ENCODE measurements around the gene SLC6A8.
"Not testable (repeated sequence)": the region's sequence is repeated elsewhere in the genome, so short reads cannot be mapped to it uniquely, and the experiment has no call there.

SLC6A8 gene

DNA sequence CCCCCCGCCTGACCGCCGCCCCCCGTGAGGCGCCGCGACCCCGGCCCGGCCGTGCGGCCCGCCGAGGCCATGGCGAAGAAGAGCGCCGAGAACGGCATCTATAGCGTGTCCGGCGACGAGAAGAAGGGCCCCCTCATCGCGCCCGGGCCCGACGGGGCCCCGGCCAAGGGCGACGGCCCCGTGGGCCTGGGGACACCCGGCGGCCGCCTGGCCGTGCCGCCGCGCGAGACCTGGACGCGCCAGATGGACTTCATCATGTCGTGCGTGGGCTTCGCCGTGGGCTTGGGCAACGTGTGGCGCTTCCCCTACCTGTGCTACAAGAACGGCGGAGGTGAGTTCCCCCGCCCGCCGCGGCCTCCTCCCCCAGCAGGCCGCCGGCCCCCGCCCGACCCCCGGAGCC lies 780 bp downstream of the SLC6A8 start:
- Histone ChIP-seq H3K27ac (ENCODE audit: low read length) (no peak overlapping the region), H3K36me3 (ENCODE audit: control insufficient read depth, insufficient read depth, low read length) (peaks cover 11% of the 10 kb centered on the region), H3K9me3 (ENCODE audit: control insufficient read depth, insufficient read depth, low read length) (no peaks in the 10 kb centered on the region), H3K27me3 (ENCODE audit: control insufficient read depth, insufficient read depth, low read length) (no peaks in the 10 kb centered on the region), H3K4me3 (ENCODE audit: low read length) (peak overlapping the region; percentile 58), H3K4me1 (ENCODE audit: control insufficient read depth, insufficient read depth, low read length) (peaks cover 8% of the 10 kb centered on the region)
- DNase-seq (ENCODE audit: low read depth, low spot score) = no peak
- WGBS (ENCODE audit: insufficient coverage, insufficient read length) = no CpG with 5 or more reads among the region's 57 CpGs

DNA sequence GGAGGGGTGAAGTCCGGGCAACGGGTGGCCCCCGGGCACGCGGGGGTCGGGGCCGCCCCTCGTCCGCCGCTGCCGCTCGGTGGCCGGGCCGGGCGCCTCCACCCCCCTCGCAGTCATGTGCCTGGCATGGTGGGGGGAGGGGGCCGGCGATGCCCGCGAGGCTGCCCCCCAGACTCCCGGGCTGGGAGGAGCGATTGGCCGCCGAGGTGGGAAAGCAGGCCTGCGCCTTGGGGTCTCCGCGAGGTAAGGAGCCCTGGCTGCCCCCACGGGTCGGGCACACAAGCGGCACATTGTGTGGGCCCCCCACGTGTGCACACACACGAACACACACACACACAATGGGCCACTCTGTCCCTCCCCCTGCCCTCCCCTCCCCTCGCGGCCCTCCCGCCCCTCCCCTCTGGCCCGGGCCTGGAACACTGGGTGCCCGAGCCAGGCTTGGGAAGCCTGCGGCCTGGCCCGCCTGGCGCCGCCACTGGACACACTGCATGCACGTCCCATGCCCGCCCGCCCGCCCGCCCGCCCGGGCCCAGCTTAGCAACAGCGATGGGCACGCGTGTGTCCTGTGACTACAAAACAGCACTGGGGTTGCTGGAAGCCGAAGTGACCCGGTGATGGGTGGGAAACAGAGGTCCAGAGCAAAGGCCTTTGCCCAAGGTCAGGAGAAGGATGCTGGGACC lies 1.3 kb downstream of the SLC6A8 start:
- Histone ChIP-seq H3K27ac (ENCODE audit: low read length) (no peak overlapping the region), H3K27me3 (ENCODE audit: control insufficient read depth, insufficient read depth, low read length) (no peaks in the 10 kb centered on the region), H3K4me1 (ENCODE audit: control insufficient read depth, insufficient read depth, low read length) (peaks cover 8% of the 10 kb centered on the region), H3K4me3 (ENCODE audit: low read length) (peak overlapping the region; percentile 58; the same call in 1 of the 2 replicates), H3K9me3 (ENCODE audit: control insufficient read depth, insufficient read depth, low read length) (no peaks in the 10 kb centered on the region), H3K36me3 (ENCODE audit: control insufficient read depth, insufficient read depth, low read length) (peaks cover 13% of the 10 kb centered on the region)
- WGBS (ENCODE audit: insufficient coverage, insufficient read length) = no CpG with 5 or more reads among the region's 53 CpGs
- no peak for DNase-seq (ENCODE audit: low read depth, low spot score)

DNA sequence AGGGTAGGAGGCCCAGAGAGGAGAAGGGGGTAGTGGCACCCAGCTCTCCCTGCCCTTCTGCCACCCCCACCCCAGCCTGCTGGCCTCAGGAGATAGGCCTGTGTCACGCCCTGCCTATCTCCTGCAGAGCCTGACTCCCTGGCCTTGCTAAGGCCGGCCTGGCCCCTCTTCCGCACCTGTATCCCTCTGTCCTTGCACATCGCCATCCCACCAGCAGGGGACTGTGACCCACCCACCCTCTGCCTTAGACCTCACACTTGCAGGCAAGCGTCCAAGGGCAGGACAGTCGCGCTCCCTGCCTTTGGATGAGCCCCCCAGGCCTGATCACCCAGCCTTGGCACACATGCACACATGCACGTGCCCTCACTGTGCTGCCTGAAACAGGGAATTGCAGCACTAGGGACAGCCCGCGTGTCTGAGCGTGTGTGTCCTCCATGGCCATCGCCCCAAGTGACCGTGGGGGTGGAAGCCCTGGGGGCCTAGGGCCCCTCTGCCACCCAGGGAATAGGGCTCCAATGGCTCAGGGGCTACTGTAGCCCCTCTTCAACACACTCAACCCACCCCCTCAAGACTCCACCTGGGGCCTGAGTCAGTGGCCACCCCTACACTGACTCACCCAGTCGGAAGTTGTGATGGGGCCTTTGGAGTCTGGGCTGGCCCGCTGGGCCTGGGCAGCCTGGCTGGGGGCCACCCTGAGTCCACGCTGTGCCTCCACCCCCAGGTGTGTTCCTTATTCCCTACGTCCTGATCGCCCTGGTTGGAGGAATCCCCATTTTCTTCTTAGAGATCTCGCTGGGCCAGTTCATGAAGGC lies 2.1 kb downstream of the SLC6A8 start:
- Histone ChIP-seq H3K27me3 (ENCODE audit: control insufficient read depth, insufficient read depth, low read length) (no peaks in the 10 kb centered on the region), H3K36me3 (ENCODE audit: control insufficient read depth, insufficient read depth, low read length) (peaks cover 16% of the 10 kb centered on the region), H3K9me3 (ENCODE audit: control insufficient read depth, insufficient read depth, low read length) (no peaks in the 10 kb centered on the region), H3K4me1 (ENCODE audit: control insufficient read depth, insufficient read depth, low read length) (peaks cover 8% of the 10 kb centered on the region), H3K27ac (ENCODE audit: low read length) (no peak overlapping the region), H3K4me3 (ENCODE audit: low read length) (peak overlapping the region; percentile 58; the same call in 1 of the 2 replicates)
- no peak for DNase-seq (ENCODE audit: low read depth, low spot score)
- no CpG with 5 or more reads among the region's 19 CpGs for WGBS (ENCODE audit: insufficient coverage, insufficient read length)

DNA sequence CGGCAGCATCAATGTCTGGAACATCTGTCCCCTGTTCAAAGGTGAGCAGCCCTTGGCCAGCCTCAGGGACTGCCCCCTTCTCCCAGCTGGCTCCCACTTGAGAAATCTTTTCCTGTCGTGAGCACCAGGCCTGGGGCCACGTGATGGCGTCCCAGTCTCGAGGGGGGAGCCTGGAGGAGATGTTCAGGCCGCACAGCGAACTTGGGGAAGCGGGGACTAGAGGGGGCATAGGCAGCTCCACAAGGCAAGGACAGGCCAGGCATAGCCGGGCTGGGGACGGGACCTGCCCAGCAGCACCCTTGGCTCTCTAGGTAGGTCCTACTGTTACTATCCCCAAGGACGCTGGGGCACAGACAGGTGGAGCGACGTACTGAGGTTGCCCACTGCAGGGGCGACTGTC lies 2.7 kb downstream of the SLC6A8 start:
- H3K27ac ChIP-seq (ENCODE audit: low read length) = no peak overlapping the region
- H3K9me3 ChIP-seq (ENCODE audit: control insufficient read depth, insufficient read depth, low read length) = no peaks in the 10 kb centered on the region
- no peaks in the 10 kb centered on the region for H3K27me3 ChIP-seq (ENCODE audit: control insufficient read depth, insufficient read depth, low read length)
- H3K4me1 ChIP-seq (ENCODE audit: control insufficient read depth, insufficient read depth, low read length) = peaks cover 7% of the 10 kb centered on the region
- WGBS (ENCODE audit: insufficient coverage, insufficient read length) = no CpG with 5 or more reads among the region's 14 CpGs
- H3K4me3 ChIP-seq (ENCODE audit: low read length) = no peak overlapping the region
- DNase-seq (ENCODE audit: low read depth, low spot score) = no peak
- peaks cover 16% of the 10 kb centered on the region for H3K36me3 ChIP-seq (ENCODE audit: control insufficient read depth, insufficient read depth, low read length)

DNA sequence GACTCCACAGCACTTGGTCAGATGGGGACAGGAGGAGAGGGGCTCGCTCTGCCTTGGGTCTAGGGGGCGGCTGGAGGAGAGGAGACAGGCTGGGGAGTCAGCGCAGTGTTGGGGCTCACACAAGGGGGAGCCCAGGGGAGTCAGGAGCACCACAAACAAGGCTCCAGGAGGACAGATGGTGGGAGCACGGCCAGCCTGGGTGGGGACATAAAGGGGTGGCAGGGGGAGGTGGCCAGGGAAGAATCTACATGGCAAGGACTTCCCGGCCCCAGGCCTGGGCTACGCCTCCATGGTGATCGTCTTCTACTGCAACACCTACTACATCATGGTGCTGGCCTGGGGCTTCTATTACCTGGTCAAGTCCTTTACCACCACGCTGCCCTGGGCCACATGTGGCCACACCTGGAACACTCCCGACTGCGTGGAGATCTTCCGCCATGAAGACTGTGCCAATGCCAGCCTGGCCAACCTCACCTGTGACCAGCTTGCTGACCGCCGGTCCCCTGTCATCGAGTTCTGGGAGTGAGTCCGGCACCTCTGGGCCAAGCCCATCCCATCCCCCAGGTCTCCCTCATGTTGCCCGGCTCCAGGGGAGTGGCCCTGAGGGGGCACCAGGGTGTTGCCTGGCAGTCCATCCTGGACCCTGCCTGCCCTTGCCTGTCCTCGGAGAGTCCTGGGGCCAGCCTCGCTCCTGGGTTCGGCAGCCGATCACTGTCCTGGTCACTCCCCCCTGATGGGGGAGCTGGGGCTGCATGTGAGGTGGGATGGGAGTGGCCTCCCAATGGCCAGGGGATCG lies 3.5 kb downstream of the SLC6A8 start:
- not testable (repeated sequence) for H3K9me3 ChIP-seq (ENCODE audit: control insufficient read depth, insufficient read depth, low read length); H3K4me1 ChIP-seq (ENCODE audit: control insufficient read depth, insufficient read depth, low read length); DNase-seq (ENCODE audit: low read depth, low spot score); H3K27me3 ChIP-seq (ENCODE audit: control insufficient read depth, insufficient read depth, low read length); H3K27ac ChIP-seq (ENCODE audit: low read length); H3K4me3 ChIP-seq (ENCODE audit: low read length)
- no CpG with 5 or more reads among the region's 21 CpGs for WGBS (ENCODE audit: insufficient coverage, insufficient read length)
- H3K36me3 ChIP-seq (ENCODE audit: control insufficient read depth, insufficient read depth, low read length) = peaks cover 16% of the 10 kb centered on the region

DNA sequence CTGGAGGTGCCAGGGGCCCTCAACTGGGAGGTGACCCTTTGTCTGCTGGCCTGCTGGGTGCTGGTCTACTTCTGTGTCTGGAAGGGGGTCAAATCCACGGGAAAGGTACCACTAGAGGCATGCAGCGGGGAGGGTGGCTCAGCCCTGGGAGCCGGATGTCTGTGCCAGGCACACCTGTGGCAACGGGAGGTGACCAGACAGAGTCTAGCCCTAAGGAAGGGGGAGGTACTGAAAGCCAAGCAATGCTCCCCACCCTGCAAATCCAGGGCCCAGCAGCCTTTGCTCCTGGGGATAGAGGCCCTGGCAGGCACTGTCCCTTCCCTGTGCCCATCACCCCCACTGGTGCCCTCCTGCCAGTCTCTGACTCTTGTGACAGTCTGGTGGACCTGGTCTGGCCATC lies 4.3 kb downstream of the SLC6A8 start:
- Histone ChIP-seq H3K4me1 (ENCODE audit: control insufficient read depth, insufficient read depth, low read length) (peaks cover 2% of the 10 kb centered on the region; the same call in 1 of the 2 replicates), H3K36me3 (ENCODE audit: control insufficient read depth, insufficient read depth, low read length) (peaks cover 16% of the 10 kb centered on the region), H3K4me3 (ENCODE audit: low read length) (no peak overlapping the region), H3K9me3 (ENCODE audit: control insufficient read depth, insufficient read depth, low read length) (no peaks in the 10 kb centered on the region), H3K27me3 (ENCODE audit: control insufficient read depth, insufficient read depth, low read length) (no peaks in the 10 kb centered on the region), H3K27ac (ENCODE audit: low read length) (no peak overlapping the region)
- DNase-seq (ENCODE audit: low read depth, low spot score) = no peak
- no CpG with 5 or more reads among the region's 4 CpGs for WGBS (ENCODE audit: insufficient coverage, insufficient read length)

DNA sequence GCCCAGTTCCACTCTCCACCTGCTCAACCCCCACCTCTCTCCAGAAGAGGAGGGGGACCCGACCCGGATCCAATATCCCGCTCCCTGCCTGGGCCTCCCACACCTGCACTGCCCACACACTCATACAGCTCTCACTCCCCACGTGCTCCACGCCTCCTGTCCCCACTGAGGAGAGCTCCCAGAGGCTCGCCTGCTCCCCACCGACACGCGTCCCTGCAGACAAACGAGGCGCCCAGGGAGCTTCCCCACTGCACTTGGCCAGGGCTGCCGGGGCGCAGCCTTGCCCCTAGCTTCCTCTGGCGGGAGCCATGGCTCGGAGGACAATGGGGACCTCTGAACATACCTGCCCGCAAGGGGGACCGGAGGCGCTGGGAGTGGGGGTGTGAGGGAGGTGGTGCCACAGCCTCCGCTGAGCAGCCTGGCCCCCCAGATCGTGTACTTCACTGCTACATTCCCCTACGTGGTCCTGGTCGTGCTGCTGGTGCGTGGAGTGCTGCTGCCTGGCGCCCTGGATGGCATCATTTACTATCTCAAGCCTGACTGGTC lies 5.0 kb downstream of the SLC6A8 start:
- H3K36me3 ChIP-seq (ENCODE audit: control insufficient read depth, insufficient read depth, low read length) = peaks cover 16% of the 10 kb centered on the region

DNA sequence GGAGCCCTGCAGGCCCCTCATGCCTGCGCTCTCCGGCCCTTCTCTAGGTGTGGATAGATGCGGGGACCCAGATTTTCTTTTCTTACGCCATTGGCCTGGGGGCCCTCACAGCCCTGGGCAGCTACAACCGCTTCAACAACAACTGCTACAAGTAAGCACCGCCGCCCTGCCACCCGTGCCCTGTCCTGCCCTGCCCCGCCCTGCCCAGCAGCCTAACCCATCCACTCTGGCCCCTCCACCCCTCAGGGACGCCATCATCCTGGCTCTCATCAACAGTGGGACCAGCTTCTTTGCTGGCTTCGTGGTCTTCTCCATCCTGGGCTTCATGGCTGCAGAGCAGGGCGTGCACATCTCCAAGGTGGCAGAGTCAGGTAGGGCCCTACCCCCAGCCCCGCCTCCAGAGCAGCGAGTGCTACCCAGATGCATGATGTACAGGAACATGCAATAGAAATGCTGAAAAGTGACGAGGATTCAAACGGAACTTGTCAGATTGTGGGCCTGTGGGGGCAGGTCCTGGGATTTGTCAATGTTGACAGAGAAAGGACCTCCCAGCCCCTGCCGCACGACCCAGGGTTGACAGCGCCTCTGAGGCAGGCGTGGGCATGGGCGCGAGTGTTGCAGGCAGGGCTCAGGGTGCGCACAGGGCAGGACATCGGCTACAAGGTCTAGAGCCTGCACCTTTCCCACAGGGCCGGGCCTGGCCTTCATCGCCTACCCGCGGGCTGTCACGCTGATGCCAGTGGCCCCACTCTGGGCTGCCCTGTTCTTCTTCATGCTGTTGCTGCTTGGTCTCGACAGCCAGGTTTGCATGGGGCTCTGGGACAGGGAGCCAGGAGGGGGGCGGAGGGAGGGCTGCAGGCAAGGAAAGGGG lies 5.7 kb downstream of the SLC6A8 start:
- Histone ChIP-seq H3K27ac (ENCODE audit: low read length) (no peak overlapping the region), H3K4me1 (ENCODE audit: control insufficient read depth, insufficient read depth, low read length) (peaks cover 2% of the 10 kb centered on the region; the same call in 1 of the 2 replicates), H3K36me3 (ENCODE audit: control insufficient read depth, insufficient read depth, low read length) (peaks cover 16% of the 10 kb centered on the region), H3K9me3 (ENCODE audit: control insufficient read depth, insufficient read depth, low read length) (no peaks in the 10 kb centered on the region), H3K4me3 (ENCODE audit: low read length) (no peak overlapping the region), H3K27me3 (ENCODE audit: control insufficient read depth, insufficient read depth, low read length) (no peaks in the 10 kb centered on the region)
- no peak for DNase-seq (ENCODE audit: low read depth, low spot score)
- WGBS (ENCODE audit: insufficient coverage, insufficient read length) = no CpG with 5 or more reads among the region's 31 CpGs

More for the DNA sequence above, 5.0 kb downstream of the SLC6A8 start:
- Histone ChIP-seq H3K4me1 (ENCODE audit: control insufficient read depth, insufficient read depth, low read length) (peaks cover 2% of the 10 kb centered on the region; the same call in 1 of the 2 replicates), H3K27me3 (ENCODE audit: control insufficient read depth, insufficient read depth, low read length) (no peaks in the 10 kb centered on the region), H3K4me3 (ENCODE audit: low read length) (no peak overlapping the region), H3K27ac (ENCODE audit: low read length) (no peak overlapping the region), H3K9me3 (ENCODE audit: control insufficient read depth, insufficient read depth, low read length) (no peaks in the 10 kb centered on the region)
- no peak for DNase-seq (ENCODE audit: low read depth, low spot score)
- WGBS (ENCODE audit: insufficient coverage, insufficient read length) = no CpG with 5 or more reads among the region's 24 CpGs

DNA sequence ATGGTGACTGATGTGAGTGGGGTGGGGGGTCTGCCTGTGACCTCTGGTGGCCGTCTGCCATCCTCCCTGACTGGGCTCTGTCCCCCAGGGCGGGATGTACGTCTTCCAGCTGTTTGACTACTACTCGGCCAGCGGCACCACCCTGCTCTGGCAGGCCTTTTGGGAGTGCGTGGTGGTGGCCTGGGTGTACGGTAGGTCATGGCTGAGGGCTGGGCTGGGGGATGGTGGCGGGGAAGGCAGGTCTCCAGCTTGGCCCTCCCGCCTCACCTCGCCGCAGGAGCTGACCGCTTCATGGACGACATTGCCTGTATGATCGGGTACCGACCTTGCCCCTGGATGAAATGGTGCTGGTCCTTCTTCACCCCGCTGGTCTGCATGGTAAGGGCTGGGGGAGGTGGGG lies 6.5 kb downstream of the SLC6A8 start:
- WGBS (ENCODE audit: insufficient coverage, insufficient read length) = no CpG with 5 or more reads among the region's 16 CpGs

More for the DNA sequence above, 6.5 kb downstream of the SLC6A8 start:
- not testable (repeated sequence) for H3K4me3 ChIP-seq (ENCODE audit: low read length); H3K27me3 ChIP-seq (ENCODE audit: control insufficient read depth, insufficient read depth, low read length); H3K27ac ChIP-seq (ENCODE audit: low read length); H3K4me1 ChIP-seq (ENCODE audit: control insufficient read depth, insufficient read depth, low read length); H3K9me3 ChIP-seq (ENCODE audit: control insufficient read depth, insufficient read depth, low read length); DNase-seq (ENCODE audit: low read depth, low spot score)
- peaks cover 16% of the 10 kb centered on the region for H3K36me3 ChIP-seq (ENCODE audit: control insufficient read depth, insufficient read depth, low read length)
